ENCODE measurements around the gene GCSH.
A peak's percentile ranks its signal among the peaks of the same experiment; 100 is the strongest.
"Not testable (repeated sequence)": the region's sequence is repeated elsewhere in the genome, so short reads cannot be mapped to it uniquely, and the experiment has no call there.

The GCSH gene

GRCh38 chr16:81095953-81096714, at the start of gene GCSH:
GCSH (minus strand) TSS chr16:81096395; CDS start chr16:81096278, 117 bp downstream.
- peak; percentile 97 for DNase-seq (ENCODE audit: low spot score)

- no peak for DNase-seq (ENCODE audit: low spot score)
These were observed 47.8 kb upstream of the GCSH start for GRCh38 chr16:81143921-81144471.

GRCh38 chr16:81142864-81143263, 46.7 kb upstream of the GCSH start:
- DNase-seq (ENCODE audit: low spot score) = no peak

GRCh38 chr16:81140930-81141780, 45.0 kb upstream of the GCSH start:
- no peak for DNase-seq (ENCODE audit: low spot score)

GRCh38 chr16:81138831-81139557, 42.8 kb upstream of the GCSH start:
- DNase-seq (ENCODE audit: low spot score) = no peak

GRCh38 chr16:81137754-81138153, 41.6 kb upstream of the GCSH start:
- DNase-seq (ENCODE audit: low spot score) = no peak

GRCh38 chr16:81136390-81137335, 40.5 kb upstream of the GCSH start:
- peak; percentile 26 for DNase-seq (ENCODE audit: low spot score)

GRCh38 chr16:81130126-81130525, 33.9 kb upstream of the GCSH start:
- no peak for DNase-seq (ENCODE audit: low spot score)

GRCh38 chr16:81128726-81129524, 32.7 kb upstream of the GCSH start:
- DNase-seq (ENCODE audit: low spot score) = no peak

- no peak for DNase-seq (ENCODE audit: low spot score)
These were observed 30.9 kb upstream of the GCSH start for GRCh38 chr16:81127051-81127450.

- DNase-seq (ENCODE audit: low spot score) = no peak
These were observed 27.1 kb upstream of the GCSH start for GRCh38 chr16:81123092-81123852.

- no peak for DNase-seq (ENCODE audit: low spot score)
These were observed 25.3 kb upstream of the GCSH start for GRCh38 chr16:81121474-81121990.

GRCh38 chr16:81117436-81117835, 21.2 kb upstream of the GCSH start:
- DNase-seq (ENCODE audit: low spot score) = no peak

- DNase-seq (ENCODE audit: low spot score) = no peak
These were observed 20.1 kb upstream of the GCSH start for GRCh38 chr16:81116285-81116684.

GRCh38 chr16:81112453-81112852, 16.3 kb upstream of the GCSH start:
- no peak for DNase-seq (ENCODE audit: low spot score)

- not testable (repeated sequence) for DNase-seq (ENCODE audit: low spot score)
These were observed 13.1 kb upstream of the GCSH start for GRCh38 chr16:81109274-81109673.

- DNase-seq (ENCODE audit: low spot score) = no peak
These were observed 11.3 kb upstream of the GCSH start for GRCh38 chr16:81107511-81107910.

GRCh38 chr16:81106826-81107503, 10.8 kb upstream of the GCSH start:
- no peak for DNase-seq (ENCODE audit: low spot score)

- DNase-seq (ENCODE audit: low spot score) = no peak
These were observed 9.8 kb upstream of the GCSH start for GRCh38 chr16:81105946-81106345.

Measured in hepatic stellate cell (primary cell).